Panc1 (cell line): Measurements from ENCODE around the gene CMIP.

Source experiments
- POLR2AphosphoS5 ChIP-seq: IDR thresholded peaks from 2 replicates; pipeline ENCODE4 v1.6.1; 2012; ENCODE audit warnings: mild to moderate bottlenecking, low read depth, low read length, moderate library complexity
- SIN3A ChIP-seq: IDR thresholded peaks from 2 replicates; pipeline ENCODE4 v1.6.1; 2012; ENCODE audit warnings: low read depth, mild to moderate bottlenecking, low read length, moderate library complexity, borderline replicate concordance; ENCODE audit not compliant: insufficient read depth
- TCF7L2 ChIP-seq: IDR thresholded peaks from 2 replicates; pipeline ENCODE4 v1.6.1; 2011; ENCODE audit warnings: mild to moderate bottlenecking, low read depth, low read length, inconsistent platforms
- TF ChIP-seq, protein P1 (sequence below): fragments of 450-650 bp; IDR thresholded peaks from 2 replicates; pipeline ENCODE4 v1.5.1; 2017; ENCODE audit warnings: mild to moderate bottlenecking
- TF ChIP-seq, protein P2 (sequence below), 2 experiments: IDR thresholded peaks; 2 replicates each; pipeline ENCODE4 v1.6.1; 2011 to 2012; ENCODE audit warnings: low read depth in 2 of 2, control low read depth in 1 of 2, low read length in 1 of 2, mild to moderate bottlenecking in 1 of 2, moderate library complexity in 1 of 2; ENCODE audit not compliant: insufficient read depth in 1 of 2

DNA sequence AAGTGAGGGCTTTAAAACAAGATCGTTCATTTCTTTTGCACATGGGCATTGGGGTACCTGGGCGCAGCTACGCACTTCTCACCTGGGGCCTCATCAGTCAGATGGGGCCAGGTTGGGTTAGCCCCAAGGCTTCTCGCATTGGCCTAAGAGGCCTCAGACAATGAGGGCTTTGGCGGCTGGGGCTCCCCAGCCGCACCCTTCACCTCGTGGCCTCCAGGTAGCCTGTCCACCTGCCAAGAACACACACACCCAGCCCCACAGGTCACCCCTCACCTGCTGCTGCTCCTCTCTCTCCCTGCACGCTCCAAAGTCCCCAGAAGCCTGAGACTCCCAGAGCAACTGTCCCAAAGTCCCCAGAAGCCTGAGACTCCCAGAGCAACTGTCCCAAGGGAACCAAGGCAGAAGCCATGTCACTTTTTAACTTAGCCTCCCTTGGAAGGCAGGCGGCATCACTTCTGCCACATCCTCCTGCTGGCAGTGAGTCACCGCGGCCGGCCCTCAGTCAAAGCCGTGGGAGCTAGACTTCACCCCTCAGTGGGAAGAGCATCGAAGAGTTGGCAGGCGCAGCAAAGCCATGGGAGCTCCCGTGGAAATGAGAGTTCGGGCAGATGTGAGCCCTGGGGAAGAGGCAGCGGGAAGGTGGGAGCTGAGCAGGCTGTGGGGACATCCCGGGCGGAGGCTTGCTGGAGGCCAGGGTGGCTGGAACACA lies 255.6 kb downstream of the CMIP start:
- TF ChIP-seq POLR2AphosphoS5 (no peak), SIN3A (no peak), TCF7L2 (no peak)
- TF ChIP-seq, protein P1, sequence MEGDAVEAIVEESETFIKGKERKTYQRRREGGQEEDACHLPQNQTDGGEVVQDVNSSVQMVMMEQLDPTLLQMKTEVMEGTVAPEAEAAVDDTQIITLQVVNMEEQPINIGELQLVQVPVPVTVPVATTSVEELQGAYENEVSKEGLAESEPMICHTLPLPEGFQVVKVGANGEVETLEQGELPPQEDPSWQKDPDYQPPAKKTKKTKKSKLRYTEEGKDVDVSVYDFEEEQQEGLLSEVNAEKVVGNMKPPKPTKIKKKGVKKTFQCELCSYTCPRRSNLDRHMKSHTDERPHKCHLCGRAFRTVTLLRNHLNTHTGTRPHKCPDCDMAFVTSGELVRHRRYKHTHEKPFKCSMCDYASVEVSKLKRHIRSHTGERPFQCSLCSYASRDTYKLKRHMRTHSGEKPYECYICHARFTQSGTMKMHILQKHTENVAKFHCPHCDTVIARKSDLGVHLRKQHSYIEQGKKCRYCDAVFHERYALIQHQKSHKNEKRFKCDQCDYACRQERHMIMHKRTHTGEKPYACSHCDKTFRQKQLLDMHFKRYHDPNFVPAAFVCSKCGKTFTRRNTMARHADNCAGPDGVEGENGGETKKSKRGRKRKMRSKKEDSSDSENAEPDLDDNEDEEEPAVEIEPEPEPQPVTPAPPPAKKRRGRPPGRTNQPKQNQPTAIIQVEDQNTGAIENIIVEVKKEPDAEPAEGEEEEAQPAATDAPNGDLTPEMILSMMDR = no peak
- TF ChIP-seq, protein P2, sequence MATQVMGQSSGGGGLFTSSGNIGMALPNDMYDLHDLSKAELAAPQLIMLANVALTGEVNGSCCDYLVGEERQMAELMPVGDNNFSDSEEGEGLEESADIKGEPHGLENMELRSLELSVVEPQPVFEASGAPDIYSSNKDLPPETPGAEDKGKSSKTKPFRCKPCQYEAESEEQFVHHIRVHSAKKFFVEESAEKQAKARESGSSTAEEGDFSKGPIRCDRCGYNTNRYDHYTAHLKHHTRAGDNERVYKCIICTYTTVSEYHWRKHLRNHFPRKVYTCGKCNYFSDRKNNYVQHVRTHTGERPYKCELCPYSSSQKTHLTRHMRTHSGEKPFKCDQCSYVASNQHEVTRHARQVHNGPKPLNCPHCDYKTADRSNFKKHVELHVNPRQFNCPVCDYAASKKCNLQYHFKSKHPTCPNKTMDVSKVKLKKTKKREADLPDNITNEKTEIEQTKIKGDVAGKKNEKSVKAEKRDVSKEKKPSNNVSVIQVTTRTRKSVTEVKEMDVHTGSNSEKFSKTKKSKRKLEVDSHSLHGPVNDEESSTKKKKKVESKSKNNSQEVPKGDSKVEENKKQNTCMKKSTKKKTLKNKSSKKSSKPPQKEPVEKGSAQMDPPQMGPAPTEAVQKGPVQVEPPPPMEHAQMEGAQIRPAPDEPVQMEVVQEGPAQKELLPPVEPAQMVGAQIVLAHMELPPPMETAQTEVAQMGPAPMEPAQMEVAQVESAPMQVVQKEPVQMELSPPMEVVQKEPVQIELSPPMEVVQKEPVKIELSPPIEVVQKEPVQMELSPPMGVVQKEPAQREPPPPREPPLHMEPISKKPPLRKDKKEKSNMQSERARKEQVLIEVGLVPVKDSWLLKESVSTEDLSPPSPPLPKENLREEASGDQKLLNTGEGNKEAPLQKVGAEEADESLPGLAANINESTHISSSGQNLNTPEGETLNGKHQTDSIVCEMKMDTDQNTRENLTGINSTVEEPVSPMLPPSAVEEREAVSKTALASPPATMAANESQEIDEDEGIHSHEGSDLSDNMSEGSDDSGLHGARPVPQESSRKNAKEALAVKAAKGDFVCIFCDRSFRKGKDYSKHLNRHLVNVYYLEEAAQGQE (IDR thresholded peaks at IDR 0.05; ENCODE audit: insufficient read depth in 1 of 2, low read depth in 2 of 2, low read length in 1 of 2) = no peak
